ENCODE data around the gene ANKRD6.

ANKRD6 gene

DNA sequence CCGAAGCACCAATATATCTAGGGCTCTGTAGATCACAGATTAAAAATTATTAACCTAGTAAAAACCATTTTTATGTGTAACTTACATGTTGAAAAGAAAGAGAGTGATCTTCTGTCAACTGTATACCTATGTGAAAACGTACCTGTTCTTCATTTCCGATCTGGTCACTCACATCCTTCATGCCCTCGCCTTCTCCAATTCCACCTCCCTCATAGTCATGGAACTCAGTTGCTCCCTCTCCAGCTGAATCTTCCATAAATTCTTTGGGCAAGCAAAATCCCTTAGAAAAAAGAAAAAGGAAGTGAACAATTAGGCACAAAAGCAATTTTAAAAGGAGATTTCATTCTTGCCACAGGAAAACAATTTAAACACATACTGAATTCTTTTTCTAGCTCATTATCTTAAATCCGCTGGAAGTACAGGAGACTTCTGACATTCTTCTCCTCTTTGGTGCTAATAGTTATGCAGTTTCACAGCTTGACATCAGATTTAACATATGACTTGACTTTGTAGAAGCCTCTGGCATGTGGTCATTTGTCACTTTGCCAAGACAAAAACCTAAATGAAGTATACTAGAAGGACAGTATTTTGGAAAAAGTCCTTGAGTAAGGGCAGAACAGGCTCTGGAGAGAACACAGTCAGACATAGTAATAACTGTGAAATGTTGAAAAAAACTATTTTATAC is 235.1 kb downstream of the ANKRD6 start:
- no peak for DNase-seq

GRCh38 chr6:89669002-89669401 is 236.1 kb downstream of the ANKRD6 start:
- DNase-seq: no peak

DNA sequence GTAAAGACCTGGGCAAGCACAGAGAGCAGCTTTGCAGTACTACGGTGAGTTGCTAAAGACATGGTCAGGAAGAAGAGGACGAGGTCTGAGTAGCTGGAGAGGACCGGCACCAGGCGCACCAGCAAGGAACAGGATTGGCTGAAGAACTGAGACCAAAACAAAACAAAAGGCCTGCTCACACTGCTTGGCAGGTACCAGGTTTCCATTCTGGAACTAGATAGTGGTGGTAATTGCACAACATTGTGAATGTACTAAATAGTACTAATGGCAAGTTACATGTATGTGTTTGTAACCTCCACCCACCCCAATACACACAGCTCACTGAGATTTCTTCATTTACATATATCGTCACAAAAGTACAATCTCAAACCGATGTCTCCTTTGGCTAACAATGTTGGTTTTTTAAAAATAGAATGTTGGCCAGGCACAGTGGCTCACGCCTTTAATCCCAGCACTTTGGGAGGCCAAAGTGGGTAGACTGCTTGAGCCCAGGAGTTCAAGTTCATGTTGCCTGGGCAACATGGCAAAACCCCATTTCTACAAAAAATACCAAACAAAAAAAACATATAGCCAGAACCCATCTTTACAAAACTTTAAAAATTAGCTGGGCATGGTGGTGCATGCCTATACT is 238.1 kb downstream of the ANKRD6 start:
- no peak for DNase-seq

GRCh38 chr6:89675949-89676748 is 243.2 kb downstream of the ANKRD6 start:
- DNase-seq: no peak

DNA sequence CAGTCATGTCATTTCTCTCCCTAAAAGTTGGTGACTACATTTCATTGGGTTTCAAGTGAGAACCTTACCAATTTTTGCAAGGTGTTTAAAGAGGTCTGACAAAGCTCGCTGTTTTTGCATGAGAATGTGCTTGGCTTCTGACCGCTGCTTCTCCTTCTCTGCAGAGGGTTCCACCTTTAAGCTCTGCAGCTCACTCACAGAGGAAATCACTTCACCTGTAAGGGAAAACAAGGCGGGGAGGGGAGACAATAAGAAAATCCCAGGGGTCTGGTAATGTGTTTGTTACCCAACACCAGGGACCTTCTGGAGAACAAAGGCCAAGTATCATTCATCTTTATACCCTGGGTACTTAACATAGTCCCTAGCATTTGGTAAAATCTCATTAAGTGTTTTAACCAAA is 245.6 kb downstream of the ANKRD6 start:
- DNase-seq: no peak

- DNase-seq: no peak
These were observed 246.5 kb downstream of the ANKRD6 start for GRCh38 chr6:89679215-89680120.

- DNase-seq: peak; percentile 2
These were observed 247.2 kb downstream of the ANKRD6 start for GRCh38 chr6:89680150-89680549.

DNA sequence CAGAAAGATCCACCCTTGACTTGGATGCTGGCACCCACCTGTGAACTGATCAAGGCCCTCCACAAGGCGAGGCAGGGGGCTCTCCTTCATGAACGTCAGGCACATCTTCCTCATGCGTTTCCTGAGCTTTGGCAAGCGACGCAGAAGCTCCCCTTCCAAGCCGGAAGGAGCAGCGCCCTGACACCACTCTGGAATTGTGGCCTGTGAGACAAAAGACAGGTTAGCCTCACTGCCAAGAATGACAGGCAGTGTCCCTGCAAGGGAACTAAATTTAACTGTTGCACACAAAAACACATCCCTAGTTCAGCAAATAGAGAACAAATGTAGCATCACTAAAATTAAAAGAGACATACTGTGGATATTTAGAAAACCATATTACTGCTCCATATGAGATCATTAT is 247.6 kb downstream of the ANKRD6 start:
- no peak for DNase-seq

- no peak for DNase-seq
These were observed 249.1 kb downstream of the ANKRD6 start for GRCh38 chr6:89681983-89682564.

DNA sequence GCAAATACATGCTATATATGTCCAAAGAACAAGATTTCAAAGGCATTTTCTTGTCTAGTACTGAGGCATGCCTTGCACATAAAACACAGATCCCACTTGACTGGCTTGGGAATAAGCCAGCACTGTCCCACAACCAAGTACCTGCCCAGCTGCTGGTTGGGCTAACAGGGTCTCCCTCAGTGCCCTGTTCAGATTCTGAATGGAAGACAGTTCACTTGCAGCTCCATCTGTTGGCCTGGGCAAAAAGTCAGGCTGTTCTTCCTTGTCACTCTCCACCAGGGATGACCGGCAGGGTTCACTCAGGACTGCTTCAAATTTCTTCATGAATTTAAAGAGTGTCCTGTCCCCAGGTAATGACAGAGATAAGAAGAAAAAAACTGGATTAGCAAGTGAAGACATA is 250.0 kb downstream of the ANKRD6 start:
- DNase-seq: no peak

All from NCI-H146 (cell line).